IMR-90 (cell line): Measurements from ENCODE around the gene WDR47. TPM values are rescaled to one million over a fixed set of nuclear protein-coding genes. Genes with fewer than 3 reads are reported as not detected.

ENCODE experiments used
- ATAC-seq: fragments of 200-7000 bp; cut with Tn5 transposase; 2 replicates; pipeline ENCODE4 v1.9.1; 2020; ENCODE audit warnings: low read depth, mild to moderate bottlenecking, moderate library complexity
- BruUV-seq: library from RNA; stranded (reverse); fragments of 400-500 nt; replicated peaks from 2 replicates; lab custom pipeline; 2021; lab: Mats Ljungman, UMichigan
- CTCF ChIA-PET: fragments of 300-600 bp; formaldehyde crosslinking; extraction: SDS; loops from one replicate; lab custom pipeline; 2021; ENCODE audit warnings: antibody characterized with exemption; lab: Yijun Ruan, JAX
- POLR2A ChIA-PET: fragments of 300-600 bp; sonication (Branson Sonifier 250); formaldehyde crosslinking; loops from one replicate; lab custom pipeline; 2022; ENCODE audit warnings: antibody characterized with exemption; ENCODE audit not compliant: unreplicated experiment; lab: Charles Lee
- DNase-seq: peaks from one replicate; pipeline ENCODE4 v3.0.0; 2013
- H2AFZ ChIP-seq: replicated peaks from 2 replicates; pipeline ENCODE3; 2013; ENCODE audit warnings: low read length, mild to moderate bottlenecking; ENCODE audit not compliant: poor library complexity
- H2AK5ac ChIP-seq: 2 replicates; pipeline ENCODE4 v1.6.1; 2013; ENCODE audit warnings: low read depth, low read length, inconsistent platforms
- H2AK9ac ChIP-seq: replicated peaks from 2 replicates; pipeline ENCODE3; 2013; ENCODE audit warnings: mild to moderate bottlenecking, low read depth, low read length, moderate library complexity; ENCODE audit not compliant: poor library complexity
- H2BK120ac ChIP-seq: 2 replicates; pipeline ENCODE4 v1.6.1; 2013; ENCODE audit warnings: low read depth, low read length, inconsistent platforms
- H2BK15ac ChIP-seq: 3 replicates; pipeline ENCODE4 v1.6.1; 2013; ENCODE audit warnings: low read depth, low read length, inconsistent platforms
- H2BK20ac ChIP-seq: 2 replicates; pipeline ENCODE4 v1.6.1; 2013; ENCODE audit warnings: low read depth, mild to moderate bottlenecking, inconsistent platforms, low read length, moderate library complexity
- H2BK5ac ChIP-seq: 2 replicates; pipeline ENCODE4 v1.6.1; 2013; ENCODE audit warnings: mild to moderate bottlenecking, low read depth, low read length, inconsistent platforms; ENCODE audit not compliant: poor library complexity, severe bottlenecking
- H3K14ac ChIP-seq: replicated peaks from 2 replicates; pipeline ENCODE4 v1.6.1; 2013; ENCODE audit warnings: low read depth, low read length, inconsistent platforms
- H3K18ac ChIP-seq: 2 replicates; pipeline ENCODE4 v1.6.1; 2013; ENCODE audit warnings: low read depth, low read length, control low read depth
- H3K23ac ChIP-seq: 2 replicates; pipeline ENCODE4 v1.6.1; 2013; ENCODE audit warnings: low read depth, low read length, inconsistent platforms
- H3K27ac ChIP-seq: 2 replicates; pipeline ENCODE4 v1.5.1; 2013; ENCODE audit warnings: mild to moderate bottlenecking, control low read depth, low read length; ENCODE audit not compliant: insufficient read depth
- H3K27me3 ChIP-seq: 2 replicates; pipeline ENCODE4 v1.6.1; 2013; ENCODE audit warnings: low read length; ENCODE audit not compliant: control insufficient read depth, insufficient read depth
- H3K36me3 ChIP-seq: 2 replicates; pipeline ENCODE4 v1.6.1; 2013; ENCODE audit warnings: low read length, mixed read lengths; ENCODE audit not compliant: control insufficient read depth, insufficient read depth
- H3K4ac ChIP-seq: 2 replicates; pipeline ENCODE4 v1.6.1; 2013; ENCODE audit warnings: low read depth, low read length, inconsistent platforms
- H3K4me1 ChIP-seq: 2 replicates; pipeline ENCODE4 v1.6.1; 2013; ENCODE audit warnings: low read length, mixed read lengths; ENCODE audit not compliant: control insufficient read depth, insufficient read depth
- H3K4me2 ChIP-seq: 2 replicates; pipeline ENCODE4 v1.6.1; 2013; ENCODE audit warnings: low read depth, mild to moderate bottlenecking, control low read depth, low read length, moderate library complexity
- H3K4me3 ChIP-seq: 2 replicates; pipeline ENCODE4 v1.5.1; 2013; ENCODE audit warnings: low read depth, mild to moderate bottlenecking, control low read depth, low read length, moderate library complexity; ENCODE audit not compliant: insufficient read depth
- H3K56ac ChIP-seq: 2 replicates; pipeline ENCODE4 v1.6.1; 2013; ENCODE audit warnings: low read length, inconsistent platforms; ENCODE audit not compliant: insufficient read depth; ENCODE audit errors: extremely low read depth
- H3K79me1 ChIP-seq, 2 experiments: 2 replicates each; pipeline ENCODE4 v1.6.1; 2013; ENCODE audit warnings: low read length in 2 of 2, inconsistent platforms in 1 of 2, low read depth in 1 of 2
- H3K9ac ChIP-seq: 2 replicates; pipeline ENCODE4 v1.6.1; 2013; ENCODE audit warnings: low read depth, low read length, control low read depth
- H3K9me1 ChIP-seq: 2 replicates; pipeline ENCODE4 v1.6.1; 2013; ENCODE audit warnings: low read length, inconsistent platforms; ENCODE audit not compliant: insufficient read depth
- H3K9me3 ChIP-seq: 2 replicates; pipeline ENCODE4 v1.6.1; 2013; ENCODE audit warnings: low read length; ENCODE audit not compliant: control insufficient read depth, insufficient read depth
- H4K20me1 ChIP-seq: 2 replicates; pipeline ENCODE4 v1.6.1; 2013; ENCODE audit warnings: low read length, inconsistent platforms; ENCODE audit not compliant: insufficient read depth
- H4K5ac ChIP-seq: 2 replicates; pipeline ENCODE4 v1.6.1; 2013; ENCODE audit warnings: mild to moderate bottlenecking, low read depth, low read length, control low read depth
- H4K8ac ChIP-seq, 2 experiments: 2 replicates each; pipeline ENCODE4 v1.6.1; 2013; ENCODE audit warnings: low read depth in 2 of 2, low read length in 2 of 2, control low read depth in 1 of 2, inconsistent platforms in 1 of 2
- H4K91ac ChIP-seq: 2 replicates; pipeline ENCODE4 v1.6.1; 2013; ENCODE audit warnings: low read depth, low read length, inconsistent platforms; ENCODE audit not compliant: insufficient read depth
- CEBPB ChIP-seq: IDR thresholded peaks from 2 replicates; pipeline ENCODE4 v1.6.1; 2012; ENCODE audit warnings: low read depth, low read length, improper control_type of control experiment
- CHD1 ChIP-seq: IDR thresholded peaks from 2 replicates; pipeline ENCODE4 v1.6.1; 2012; ENCODE audit warnings: low read depth, low read length, improper control_type of control experiment
- CTCF ChIP-seq: conservative IDR thresholded peaks from 2 replicates; pipeline ENCODE4 v1.5.1; 2012; ENCODE audit warnings: mild to moderate bottlenecking, low read depth, low read length, improper control_type of control experiment
- ELK1 ChIP-seq: fragments of 150-350 bp; IDR thresholded peaks from 2 replicates; pipeline ENCODE4 v1.6.1; 2016; ENCODE audit warnings: low read depth, mild to moderate bottlenecking, low read length, moderate library complexity, borderline replicate concordance
- FOS ChIP-seq: fragments of 150-350 bp; IDR thresholded peaks from 2 replicates; pipeline ENCODE4 v1.6.1; 2016; ENCODE audit warnings: low read depth, low read length
- MAZ ChIP-seq: IDR thresholded peaks from 2 replicates; pipeline ENCODE4 v1.6.1; 2012; ENCODE audit warnings: low read depth, mild to moderate bottlenecking, low read length, improper control_type of control experiment, moderate library complexity, borderline replicate concordance
- MXI1 ChIP-seq: IDR thresholded peaks from 2 replicates; pipeline ENCODE4 v1.6.1; 2012; ENCODE audit warnings: low read depth, mild to moderate bottlenecking, low read length, moderate library complexity, borderline replicate concordance
- POLR2A ChIP-seq: IDR thresholded peaks from 2 replicates; pipeline ENCODE4 v1.6.1; 2012; ENCODE audit warnings: mild to moderate bottlenecking, low read depth, low read length
- RCOR1 ChIP-seq: IDR thresholded peaks from 2 replicates; pipeline ENCODE4 v1.6.1; 2012; ENCODE audit warnings: mild to moderate bottlenecking, low read length, improper control_type of control experiment; ENCODE audit not compliant: insufficient replicate concordance
- RFX5 ChIP-seq: IDR thresholded peaks from 2 replicates; pipeline ENCODE4 v1.8.0; 2012; ENCODE audit warnings: low read depth, mild to moderate bottlenecking, low read length, moderate library complexity
- USF2 ChIP-seq: fragments of 150-350 bp; IDR thresholded peaks from 2 replicates; pipeline ENCODE4 v1.6.1; 2017; ENCODE audit warnings: mild to moderate bottlenecking, antibody characterized with exemption, low read length, low read depth
- dilution Hi-C: fragments of 300-500 bp; cut with HindIII; formaldehyde crosslinking; loops from one replicate; pipeline ENCODE4 v1.14.3; 2018; ENCODE audit warnings: low sequenced_read_pairs; ENCODE audit not compliant: unreplicated experiment
- in situ Hi-C: fragments of 300-500 bp; cut with MboI; formaldehyde crosslinking; loops from 3 replicates; pipeline ENCODE4 v1.14.3; 2019; ENCODE audit warnings: low sequenced_read_pairs, inconsistent platforms, mixed read lengths
- intact Hi-C: fragments of 100-400 bp; cut with micrococcal nuclease; formaldehyde crosslinking; loops from 2 replicates; pipeline ENCODE4 v1.10.0; 2022
- polyA plus RNA-seq, 3 experiments: library from polyadenylated mRNA; depleted of rRNA; stranded (reverse); fragments of >200 nt; gene quantifications; 2 replicates each; pipeline ENCODE4 v1.2.3, GENCODE V29; 2012; ENCODE audit warnings: low replicate concordance in 1 of 3
- total RNA-seq: library from RNA; depleted of rRNA; stranded (reverse); fragments of >200 nt; gene quantifications from 2 replicates; pipeline ENCODE4 v1.2.3, GENCODE V29; 2012

Gene WDR47
- total and polyA plus RNA-seq, 2 of the 4 experiments (the other 2 are of a cell fraction) = 8.2 to 17.4 TPM

- H4K20me1 ChIP-seq = no peaks in the 10 kb centered on the region
- H4K91ac ChIP-seq = no peak overlapping the region
- ChIA-PET POLR2A (no interaction called here), CTCF (no interaction called here)
- H3K9ac ChIP-seq = no peak overlapping the region
- H2BK20ac ChIP-seq = no peak overlapping the region
- H3K9me3 ChIP-seq = no peaks in the 10 kb centered on the region
- DNase-seq (no peak), ATAC-seq (no peak)
- no peak overlapping the region for H3K4ac ChIP-seq
- H3K14ac ChIP-seq = no peak overlapping the region
- dilution Hi-C loops = no loop called here
- H3K36me3 ChIP-seq = peaks cover 14% of the 10 kb centered on the region
- H2AK5ac ChIP-seq = no peak overlapping the region
- in situ Hi-C loops = no loop called here
- H4K8ac ChIP-seq = no peak overlapping the region
- no peak overlapping the region for H2BK15ac ChIP-seq
- no peak overlapping the region for H3K23ac ChIP-seq
- H3K79me1 ChIP-seq = no peaks in the 10 kb centered on the region
- BruUV-seq = no TSS peak
- H3K27ac ChIP-seq = no peak overlapping the region
- no peak overlapping the region for H2AK9ac ChIP-seq
- H2AFZ ChIP-seq = no peak overlapping the region
- no peak for TF ChIP-seq CHD1
- no peak for TF ChIP-seq RCOR1
- TF ChIP-seq USF2 = no peak
- no peak for TF ChIP-seq POLR2A
- no peak for TF ChIP-seq MAZ
- TF ChIP-seq CTCF = no peak
- TF ChIP-seq RFX5 = no peak
- TF ChIP-seq CEBPB = no peak
- no peak for TF ChIP-seq MXI1
- TF ChIP-seq FOS = no peak
- TF ChIP-seq ELK1 = no peak
- H2BK5ac ChIP-seq = no peak overlapping the region
- intact Hi-C loops = no loop called here
- H3K18ac ChIP-seq = no peak overlapping the region
- no peak overlapping the region for H3K56ac ChIP-seq
- H3K4me1 ChIP-seq = no peaks in the 10 kb centered on the region
- no peak overlapping the region for H4K5ac ChIP-seq
- H3K9me1 ChIP-seq = 0 out of 2 replicates have a peak, but pooled peaks cover 3% of the 10 kb centered on the region
- no peak overlapping the region for H3K4me2 ChIP-seq
- no peak overlapping the region for H2BK120ac ChIP-seq
- H3K4me3 ChIP-seq = no peak overlapping the region
- H3K27me3 ChIP-seq = no peaks in the 10 kb centered on the region
Measured at GRCh38 chr1:108969346-108969745, 72.6 kb downstream of the WDR47 start.
